Hematopoietic multipotent progenitor cell treated with erythropoietin and hydrocortisone succinate and interleukin-3 and kit ligand, for 15 days (in vitro differentiated cells): Measurements from ENCODE around the gene GLO1.
A peak's percentile ranks its signal among the peaks of the same experiment; 100 is the strongest.
"Not testable (repeated sequence)": the region's sequence is repeated elsewhere in the genome, so short reads cannot be mapped to it uniquely, and the experiment has no call there.

Source experiments
- DNase-seq: peaks from one replicate; pipeline ENCODE4 v3.0.0-alpha.2; 2015; ENCODE audit warnings: low spot score

GLO1 gene

DNA sequence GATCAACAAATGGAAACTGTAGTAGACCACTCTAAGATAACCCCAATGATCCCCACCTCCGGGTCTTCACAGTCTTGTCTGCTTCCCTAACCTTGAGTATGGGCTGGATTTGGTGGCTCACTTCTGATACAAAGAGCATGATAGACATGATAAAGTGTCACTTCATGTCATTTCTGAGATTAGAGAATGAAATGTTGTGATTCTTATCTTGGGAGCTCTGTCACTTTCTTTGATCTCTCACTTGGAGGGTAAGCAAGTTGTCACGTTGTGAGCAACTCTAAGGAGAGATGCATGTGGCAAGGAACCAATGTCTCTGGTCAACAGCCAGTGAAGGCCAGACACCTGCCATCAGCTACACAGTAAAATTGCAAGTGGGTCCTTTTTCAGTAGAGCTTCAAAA lies 3.0 kb upstream of the GLO1 start:
- no peak for DNase-seq

DNA sequence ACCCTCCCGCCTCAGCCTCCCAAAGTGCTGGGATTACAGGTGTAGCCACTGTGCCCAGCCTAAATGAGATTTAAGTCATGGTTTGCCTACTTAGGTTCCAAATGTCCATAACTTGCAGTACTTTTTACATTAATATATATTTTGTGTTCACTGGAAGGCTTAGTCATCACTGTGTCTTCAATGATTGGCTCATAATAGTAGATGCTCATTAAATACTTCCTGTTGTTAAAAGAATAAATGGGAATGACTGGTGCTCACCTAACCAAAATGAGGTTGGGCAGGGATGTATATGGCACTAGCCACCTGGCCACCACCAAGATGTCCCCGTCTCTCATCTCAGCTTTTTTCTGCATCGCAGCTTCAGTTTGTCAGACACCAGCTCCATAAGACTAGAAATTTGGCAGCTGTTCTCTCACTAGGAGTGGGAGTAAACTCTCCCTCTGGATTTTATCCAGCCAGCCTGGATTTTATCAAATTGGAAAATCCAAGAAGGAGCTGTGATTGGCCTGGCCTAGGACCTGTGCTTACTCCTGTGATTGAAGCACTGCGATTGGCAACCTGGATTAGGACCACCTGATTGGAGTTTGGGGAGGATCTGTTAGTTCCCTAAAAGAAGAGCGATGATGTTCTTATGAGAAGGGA lies 1.1 kb upstream of the GLO1 start:
- DNase-seq = no peak

DNA sequence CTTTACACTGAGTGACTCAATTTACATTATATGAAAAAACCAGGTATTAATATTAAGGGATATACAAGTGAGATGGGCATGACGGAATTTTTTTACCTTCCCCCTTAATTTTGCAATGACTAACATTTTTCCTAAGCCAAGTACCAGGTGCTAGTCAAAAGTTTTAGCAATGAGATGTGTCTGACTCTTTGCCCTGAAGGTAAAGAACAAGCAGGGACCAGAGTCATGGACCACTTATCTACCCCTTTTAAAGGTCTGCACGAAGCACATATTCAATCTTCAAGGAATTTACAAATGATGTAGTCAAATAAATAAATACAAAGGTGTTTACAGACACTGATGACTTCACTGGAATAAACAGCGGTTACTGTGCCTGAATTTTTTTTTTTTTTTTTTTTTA lies 1.4 kb downstream of the GLO1 start:
- DNase-seq = no peak

DNA sequence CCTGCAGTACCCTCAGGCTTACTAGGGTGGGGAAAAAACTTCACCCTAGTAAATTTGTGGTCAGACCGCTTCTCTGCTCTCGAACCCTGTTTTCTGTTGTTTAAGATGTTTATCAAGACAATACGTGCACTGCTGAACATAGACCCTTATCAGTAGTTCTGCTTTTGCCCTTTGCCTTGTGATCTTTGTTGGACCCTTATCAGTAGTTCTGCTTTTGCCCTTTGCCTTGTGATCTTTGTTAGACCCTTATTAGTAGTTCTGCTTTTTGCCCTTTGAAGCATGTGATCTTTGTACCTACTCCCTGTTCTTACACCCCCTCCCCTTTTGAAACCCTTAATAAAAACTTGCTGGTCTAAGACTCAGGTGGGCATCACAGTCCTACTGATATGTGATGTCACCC lies 3.2 kb downstream of the GLO1 start:
- DNase-seq = not testable (repeated sequence)

DNA sequence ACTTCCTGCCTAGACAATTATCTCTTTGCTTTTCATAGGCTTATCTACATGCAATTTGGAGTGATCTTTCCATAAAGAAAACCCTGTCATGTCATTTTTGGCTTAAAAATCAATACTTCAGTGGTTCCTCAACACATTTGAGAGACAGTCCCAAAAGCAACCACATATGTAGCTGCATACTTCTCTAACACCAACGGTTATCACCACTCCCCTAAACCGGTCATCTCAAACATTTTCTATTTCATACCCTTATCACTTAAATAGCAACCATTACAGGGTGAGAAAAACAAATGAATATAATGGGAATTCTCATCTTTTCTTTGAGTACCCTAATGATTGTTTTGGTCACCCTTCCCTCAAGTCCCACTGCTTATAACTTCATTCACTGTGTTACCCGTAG lies 5.1 kb downstream of the GLO1 start:
- no peak for DNase-seq

DNA sequence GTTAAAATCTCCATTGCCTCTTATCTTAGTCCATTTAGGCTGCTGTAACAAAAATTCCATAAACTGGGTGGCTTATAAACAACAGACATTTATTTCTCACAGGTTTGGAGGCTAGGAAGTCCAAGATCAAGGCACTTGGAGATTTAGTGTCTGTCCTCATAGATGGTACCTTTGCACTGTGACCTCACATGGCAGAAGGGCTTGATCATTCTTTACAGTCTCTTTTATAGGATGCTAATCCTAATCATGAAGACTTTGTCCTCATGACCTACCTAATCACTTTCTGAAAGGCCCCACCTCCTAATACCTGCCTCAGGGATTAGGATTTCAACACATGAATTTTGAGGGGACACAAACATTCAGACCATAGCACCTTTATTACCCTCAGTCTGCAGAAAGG lies 6.6 kb downstream of the GLO1 start:
- DNase-seq = no peak

DNA sequence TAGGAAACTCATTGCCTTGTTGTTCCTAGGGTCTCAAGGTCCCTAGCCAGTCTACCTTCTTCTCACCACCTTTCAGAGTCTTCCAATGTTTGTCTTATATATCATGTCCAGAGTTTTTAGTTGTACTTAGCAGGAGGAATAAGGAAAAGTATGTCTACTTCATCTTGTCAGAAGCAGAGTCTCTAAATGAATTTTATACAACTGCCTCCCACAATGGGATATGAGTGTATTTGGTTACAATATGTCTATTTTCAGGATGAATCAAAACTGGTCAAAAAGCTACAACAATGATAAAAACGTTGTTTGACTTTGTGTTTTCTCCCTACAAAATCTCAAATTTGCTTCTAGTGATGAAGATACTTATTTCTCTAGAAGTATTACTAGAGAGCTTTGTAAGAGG lies 7.0 kb downstream of the GLO1 start:
- no peak for DNase-seq

DNA sequence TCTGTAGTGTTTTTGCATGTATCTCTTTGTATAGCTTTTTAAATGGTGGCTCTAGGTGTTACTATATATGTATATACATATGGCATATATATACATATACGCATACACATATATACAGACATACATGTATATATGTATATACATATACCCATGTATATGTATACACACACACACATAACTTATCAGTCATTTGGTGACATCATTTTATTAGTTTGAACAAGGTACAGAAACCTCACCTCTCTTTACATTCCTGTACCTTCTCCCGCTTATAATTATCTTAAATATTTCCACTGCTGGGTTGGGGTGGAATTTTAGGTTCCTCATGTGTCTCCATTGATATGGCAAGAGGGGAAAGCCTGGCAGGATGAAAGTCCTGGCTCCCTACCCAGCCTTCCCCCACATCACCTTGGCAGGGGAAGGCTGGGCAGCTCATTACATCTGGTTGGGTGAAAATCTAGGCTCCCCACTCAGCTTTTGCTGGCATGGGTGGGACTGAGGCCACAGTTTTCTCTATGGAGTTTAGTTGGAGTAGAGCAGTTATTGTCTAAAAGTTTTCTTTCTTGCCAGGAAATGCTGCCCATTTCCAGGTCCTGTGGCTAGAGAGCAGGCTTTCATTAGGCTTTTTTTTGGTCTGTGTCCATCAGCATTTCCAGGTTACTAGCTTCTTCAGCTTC lies 7.6 kb downstream of the GLO1 start:
- no peak for DNase-seq

DNA sequence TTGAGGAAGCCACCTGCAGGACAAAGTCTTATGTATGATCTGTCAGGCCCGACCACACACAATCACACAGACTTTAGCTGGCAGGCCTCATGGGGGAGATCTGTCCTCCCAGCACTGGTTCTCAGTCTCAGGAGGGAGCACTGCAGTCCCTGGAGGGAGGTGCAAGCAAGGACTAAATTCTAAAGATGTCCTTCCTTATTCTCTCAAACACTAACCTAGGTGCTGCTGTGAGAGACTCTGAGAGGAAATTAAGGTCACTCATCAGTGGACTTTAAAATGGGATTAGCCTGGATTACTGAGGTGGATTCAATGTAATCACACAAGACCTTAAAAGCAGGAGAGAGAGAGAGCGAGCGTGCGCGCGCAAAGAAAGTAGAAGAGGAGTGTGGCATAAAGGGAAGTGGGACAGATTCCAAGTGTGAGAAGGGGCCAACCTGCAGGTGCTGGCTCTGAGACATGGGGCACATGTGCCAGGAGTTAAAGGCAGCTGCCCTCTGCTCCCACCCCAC lies 14.3 kb downstream of the GLO1 start:
- DNase-seq = no peak

DNA sequence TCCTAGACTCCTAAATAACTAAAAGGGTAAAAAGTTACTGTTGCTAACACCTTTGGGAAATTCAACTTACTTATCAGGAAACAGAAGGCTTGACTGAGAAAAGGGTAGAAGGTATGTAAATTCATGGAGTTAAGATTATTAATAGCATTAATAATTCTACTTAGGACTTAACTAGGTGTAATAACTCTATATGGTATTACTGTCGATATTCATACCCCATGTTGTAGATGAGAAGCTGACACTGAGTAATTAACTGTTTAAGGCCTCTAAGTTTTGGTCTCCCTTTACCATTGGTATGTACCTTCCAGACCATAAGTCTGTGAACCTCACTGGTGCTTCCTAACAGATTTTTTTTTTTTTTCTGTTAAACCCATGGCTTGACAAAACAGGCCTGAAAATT lies 15.4 kb downstream of the GLO1 start:
- no peak for DNase-seq

DNA sequence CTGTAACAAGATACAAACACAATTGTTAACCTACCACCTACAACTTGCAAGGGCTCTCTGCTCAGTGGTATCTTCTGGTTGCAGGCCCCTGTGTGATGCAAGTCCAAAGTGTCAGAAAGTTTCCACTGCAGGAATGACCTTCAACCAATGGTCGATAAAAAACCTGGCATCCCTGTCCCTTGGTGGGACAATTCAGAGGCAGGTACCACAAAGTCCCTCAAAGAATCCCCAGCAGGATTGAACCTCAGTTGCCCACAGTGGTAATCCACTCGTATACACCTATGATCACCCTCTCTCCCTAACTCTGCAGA lies 15.9 kb downstream of the GLO1 start:
- DNase-seq = no peak

DNA sequence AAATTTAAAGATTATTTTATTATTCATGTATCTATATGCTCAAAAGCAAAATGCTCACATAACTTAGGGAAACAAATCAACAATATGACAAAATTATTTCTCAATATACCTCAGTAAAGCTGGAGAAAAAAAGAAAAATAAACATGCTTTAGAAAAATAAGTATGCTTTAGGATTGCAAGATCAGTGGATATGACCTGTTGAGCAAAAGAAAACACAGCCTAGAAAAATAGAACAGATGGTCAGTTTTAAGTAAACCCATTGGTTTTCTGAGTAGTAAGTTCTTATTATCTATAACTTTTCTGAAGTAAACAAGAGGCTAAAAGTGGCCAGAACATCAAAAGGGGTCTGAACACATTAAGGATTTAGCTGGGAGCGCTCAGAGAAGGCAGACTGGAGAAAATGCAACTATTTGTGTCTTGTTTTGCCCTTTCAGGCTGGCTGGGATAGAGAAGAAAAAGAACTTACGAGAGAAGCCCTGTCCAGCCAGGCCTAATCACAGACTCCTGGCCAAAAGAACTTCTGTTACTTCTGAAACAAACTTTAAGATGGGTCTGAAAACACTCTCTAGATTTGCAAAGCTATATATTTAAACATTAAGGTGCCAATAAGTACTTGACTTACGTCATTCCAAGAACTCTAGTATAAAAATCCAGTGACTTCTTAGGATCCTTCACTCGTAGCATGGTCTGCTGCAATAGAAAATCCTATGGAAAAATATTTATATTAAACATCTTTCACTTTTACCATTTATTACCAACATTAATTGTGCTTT lies 16.5 kb downstream of the GLO1 start:
- DNase-seq = no peak

DNA sequence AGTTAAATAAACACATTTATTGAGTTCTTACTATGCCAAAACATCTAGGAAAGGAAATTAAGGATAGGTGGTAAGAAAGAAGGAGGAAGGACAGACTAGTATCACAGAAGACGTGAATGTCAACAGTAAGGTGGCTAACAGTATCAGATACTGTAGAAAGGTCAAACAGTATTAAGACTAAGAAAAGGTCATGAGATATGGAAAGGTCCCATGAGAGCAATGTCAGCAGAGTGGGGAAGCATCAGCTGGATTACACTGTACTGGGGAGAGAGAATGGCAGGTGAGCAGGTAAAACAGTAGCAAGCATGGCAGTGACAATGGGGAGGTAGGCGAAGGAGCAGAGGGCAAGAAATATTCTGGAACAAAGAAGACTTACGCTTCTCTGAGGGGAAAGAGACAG lies 18.0 kb downstream of the GLO1 start:
- no peak for DNase-seq

DNA sequence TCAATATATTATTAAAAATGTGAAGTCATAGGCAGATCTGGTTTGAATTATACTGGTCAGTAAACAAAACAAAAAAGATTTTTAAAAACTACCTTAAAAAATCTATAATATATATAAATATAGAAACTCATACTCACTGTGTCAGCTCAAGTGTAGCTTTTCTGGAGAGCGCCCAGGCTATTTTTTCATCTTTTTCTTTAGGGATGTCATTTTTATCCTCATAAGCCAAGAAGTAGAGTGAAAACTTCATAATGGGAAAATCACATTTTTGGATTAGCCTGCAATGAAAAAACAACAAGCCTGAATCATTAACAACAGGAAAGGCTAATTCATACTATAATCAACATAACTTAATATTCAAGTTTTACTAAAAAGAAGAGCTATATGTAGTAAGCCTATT lies 18.7 kb downstream of the GLO1 start:
- no peak for DNase-seq

DNA sequence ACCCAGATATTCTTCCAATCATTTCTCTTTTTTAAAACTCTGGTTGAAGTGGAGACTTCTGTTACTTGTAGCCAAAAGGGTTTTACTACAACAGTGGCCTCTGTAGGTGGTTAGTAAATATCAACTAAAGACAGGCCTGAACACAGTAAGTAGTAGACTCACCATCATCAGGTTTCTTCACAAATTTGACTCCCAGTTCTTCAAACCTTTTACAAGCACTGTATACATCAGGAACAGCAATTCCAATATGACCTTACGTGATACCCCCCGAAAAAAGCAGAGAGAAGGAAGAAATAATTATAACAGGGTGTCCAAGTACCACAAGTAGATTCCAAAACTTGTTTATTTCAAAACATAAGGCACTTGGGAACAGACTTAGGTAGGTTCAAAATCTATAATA lies 21.1 kb downstream of the GLO1 start:
- no peak for DNase-seq

DNA sequence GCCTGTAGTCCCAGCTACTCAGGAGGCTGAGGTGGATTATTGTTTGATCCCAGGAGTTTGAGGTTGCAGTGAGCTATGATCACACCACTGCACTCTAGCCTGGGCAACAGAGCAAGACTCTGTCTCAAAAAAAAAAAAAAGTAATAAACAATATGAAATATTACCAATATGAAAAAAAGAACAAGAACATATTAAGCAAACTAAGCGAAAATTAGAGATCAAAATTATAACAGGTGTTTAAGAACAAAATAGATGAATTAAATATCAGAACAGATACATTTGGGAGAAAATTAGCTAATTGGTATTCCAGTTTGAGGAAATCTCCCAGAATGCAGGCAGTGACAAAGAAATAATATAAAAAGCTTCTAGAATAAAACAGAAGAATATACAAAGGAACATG lies 23.3 kb downstream of the GLO1 start:
- no peak for DNase-seq

DNA sequence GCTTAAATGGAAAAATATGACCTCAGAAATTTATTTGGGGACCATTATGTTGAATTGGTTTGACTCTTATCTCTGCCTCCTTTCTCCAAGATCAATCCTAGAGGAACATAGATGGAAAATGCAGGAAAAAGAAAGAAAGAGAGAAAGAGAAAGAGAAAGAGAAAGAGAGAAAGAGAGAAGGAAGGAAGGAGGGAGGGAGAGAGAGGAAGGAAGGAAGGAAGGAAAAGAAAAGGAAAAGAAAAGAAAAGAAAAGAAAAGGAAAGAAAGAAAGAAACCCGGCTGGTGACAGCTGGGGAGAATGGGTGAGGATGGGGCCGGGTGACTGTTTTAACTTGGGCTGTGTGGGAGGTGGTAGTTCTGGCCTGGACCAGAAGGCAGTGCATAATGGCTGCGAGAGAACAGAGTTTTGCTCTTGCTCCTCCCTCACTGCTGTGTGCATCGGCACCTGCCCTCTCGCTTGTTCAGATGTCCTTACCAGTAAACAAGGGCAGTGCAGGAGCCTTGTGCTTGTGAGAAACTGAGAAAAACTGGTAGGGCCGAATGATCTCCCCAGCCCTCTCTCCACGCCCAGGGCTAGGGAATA lies 24.7 kb downstream of the GLO1 start:
- no peak for DNase-seq

DNA sequence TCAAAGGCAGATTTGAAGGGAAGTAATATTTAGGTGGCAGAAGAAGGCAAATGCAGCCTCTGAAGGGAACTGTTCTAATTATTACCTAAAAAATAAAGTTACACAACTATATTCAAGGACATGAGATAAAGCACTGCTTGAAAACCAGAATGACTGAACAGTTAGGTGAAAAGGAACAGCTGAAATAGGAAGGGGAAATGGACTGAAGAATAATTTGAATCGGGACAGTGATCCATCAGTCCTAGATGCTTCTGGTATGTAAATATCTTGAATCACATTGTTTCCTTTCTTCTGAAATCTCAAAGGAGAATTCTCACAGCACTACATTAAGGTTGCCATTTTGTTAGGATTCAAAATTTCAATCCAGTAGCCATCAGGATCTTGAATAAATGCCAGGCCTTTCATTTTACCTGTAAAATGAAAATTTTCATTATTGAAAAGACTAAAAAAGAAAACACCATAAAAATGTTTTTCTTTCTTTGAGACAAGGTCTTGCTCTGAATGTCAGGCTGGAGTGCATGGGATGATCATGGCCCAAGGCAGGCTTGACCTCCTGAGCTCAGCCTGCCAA lies 25.9 kb downstream of the GLO1 start:
- no peak for DNase-seq

DNA sequence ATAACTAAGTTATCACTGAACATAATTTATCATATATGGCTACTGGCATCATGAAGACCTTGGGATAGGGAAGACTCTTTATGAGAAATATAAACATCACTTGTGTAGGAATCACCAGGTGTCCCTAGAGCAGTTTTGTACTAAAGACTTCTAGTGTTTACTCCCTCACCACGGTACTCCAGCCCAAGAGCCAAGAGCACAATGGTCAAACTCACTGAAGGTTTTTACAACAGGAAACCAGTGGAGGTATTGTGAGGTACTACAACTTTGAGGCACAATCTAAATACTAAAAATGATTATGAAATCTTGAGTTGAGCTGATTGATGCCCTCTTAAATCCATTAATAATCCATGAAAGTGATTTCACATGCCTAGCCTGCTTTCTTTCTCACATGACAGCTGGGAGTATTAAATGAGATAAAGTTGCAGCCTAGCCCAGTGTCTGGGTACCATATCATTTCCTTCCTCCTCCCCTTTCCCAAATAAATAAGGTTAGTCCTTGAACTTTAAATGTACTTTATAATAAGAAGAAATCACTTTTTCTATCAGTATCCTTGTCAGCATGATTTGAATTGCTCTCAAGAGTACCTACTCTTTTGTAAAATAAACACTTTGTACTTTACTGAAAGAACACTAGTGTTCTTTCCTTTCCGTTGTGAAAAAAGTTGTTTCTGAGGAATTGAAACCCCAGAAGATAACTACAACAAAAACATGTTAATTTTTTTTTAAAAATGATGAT lies 26.5 kb downstream of the GLO1 start:
- no peak for DNase-seq

DNA sequence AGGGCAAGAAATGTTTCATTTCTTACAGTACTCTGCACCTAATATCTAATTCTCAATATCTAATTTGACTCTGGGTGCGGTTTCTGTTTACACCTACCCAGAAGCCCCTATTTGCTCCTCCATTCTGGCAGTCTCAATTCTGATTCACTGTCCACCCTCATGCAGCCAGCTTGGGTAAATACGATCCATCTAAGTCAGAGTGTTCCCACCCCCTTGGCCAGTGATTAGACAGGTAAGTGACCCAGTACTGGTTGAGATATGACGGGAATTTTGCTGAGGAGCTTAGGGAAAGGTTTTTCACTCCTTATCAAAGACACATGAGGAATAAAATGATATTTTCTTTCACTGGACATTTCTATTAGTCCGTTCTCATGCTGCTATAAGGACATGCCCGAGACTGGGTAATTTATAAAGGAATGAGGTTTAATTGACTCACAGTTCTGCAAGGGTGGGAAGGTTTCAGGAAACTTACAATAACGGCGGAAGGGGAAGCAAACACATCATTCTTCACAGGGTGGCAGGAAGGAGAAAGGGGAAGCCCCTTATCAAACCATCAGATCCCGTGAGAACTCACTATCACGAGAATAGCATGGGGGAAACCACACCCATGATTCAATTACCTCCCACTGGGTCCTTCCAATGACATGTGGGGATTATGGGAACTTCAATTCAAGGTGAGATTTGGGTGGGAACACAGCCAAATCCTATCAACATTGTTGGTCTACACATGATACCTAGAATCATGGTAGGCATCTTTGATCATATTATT lies 29.4 kb downstream of the GLO1 start:
- DNase-seq = no peak

DNA sequence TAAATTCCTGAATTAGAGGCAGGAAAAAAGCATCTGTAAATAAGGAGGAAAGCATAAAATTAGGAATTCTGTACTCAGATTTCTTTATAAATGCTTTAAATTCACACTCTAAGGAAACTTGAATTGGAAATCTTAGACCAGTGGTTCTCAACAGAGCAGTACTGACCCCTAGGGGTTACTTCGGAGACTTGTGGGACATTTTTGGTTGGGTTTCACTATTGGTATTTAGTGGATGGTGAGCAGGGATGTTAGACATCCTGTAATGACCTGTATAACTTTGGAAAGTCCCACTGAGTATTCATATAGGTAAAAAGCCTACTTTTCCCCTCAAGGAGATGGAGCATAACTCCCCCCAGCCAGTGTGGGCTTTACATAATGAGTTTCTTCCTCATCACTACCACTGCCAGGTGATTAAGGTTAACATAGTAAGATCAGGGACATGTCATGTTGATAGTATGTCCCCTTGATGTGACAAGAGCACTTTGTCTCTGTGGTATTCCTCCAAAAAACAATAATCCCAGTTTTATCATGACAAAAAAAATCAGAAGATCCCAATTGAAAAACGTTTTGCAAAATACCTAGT lies 31.0 kb downstream of the GLO1 start:
- DNase-seq = peak; percentile 28
